Bronchial epithelial cell (primary cell): ENCODE measurements around the gene SLX4IP. TPM values are rescaled to one million over a fixed set of nuclear protein-coding genes. Genes with fewer than 3 reads are reported as not detected.
"Not testable (repeated sequence)": the region's sequence is repeated elsewhere in the genome, so short reads cannot be mapped to it uniquely, and the experiment has no call there.

Source experiments
- DNase-seq: peaks from one replicate; pipeline ENCODE4 v3.0.0-alpha.2; 2010; ENCODE audit warnings: low read depth
- FAIRE-seq: peaks from 2 replicates; lab custom pipeline; 2011; peaks lifted over from hg19 to GRCh38; lab: Jason Lieb, UNC
- H3K27me3 ChIP-seq: 2 replicates; pipeline ENCODE4 v1.5.1; 2011; ENCODE audit warnings: low read length; ENCODE audit not compliant: control insufficient read depth, insufficient read depth
- H3K36me3 ChIP-seq: 2 replicates; pipeline ENCODE4 v1.5.1; 2011; ENCODE audit warnings: low read length; ENCODE audit not compliant: control insufficient read depth, insufficient read depth
- H3K4me3 ChIP-seq: 2 replicates; pipeline ENCODE4 v1.5.1; 2011; ENCODE audit warnings: mild to moderate bottlenecking, low read depth, low read length, control low read depth
- total RNA-seq: library from RNA; depleted of rRNA; stranded (reverse); fragments of >200 nt; gene quantifications from 2 replicates; pipeline ENCODE4 v1.2.1, GENCODE V29; 2014
- TF ChIP-seq, protein P1 (sequence below): IDR thresholded peaks from 2 replicates; pipeline ENCODE4 v1.5.1; 2011; ENCODE audit warnings: mild to moderate bottlenecking, moderate library complexity, low read length, control low read depth, inconsistent platforms; ENCODE audit not compliant: insufficient read depth, severe bottlenecking

SLX4IP gene
- total RNA-seq, 1 donor from 2014 or later, result 3.9 TPM

DNA sequence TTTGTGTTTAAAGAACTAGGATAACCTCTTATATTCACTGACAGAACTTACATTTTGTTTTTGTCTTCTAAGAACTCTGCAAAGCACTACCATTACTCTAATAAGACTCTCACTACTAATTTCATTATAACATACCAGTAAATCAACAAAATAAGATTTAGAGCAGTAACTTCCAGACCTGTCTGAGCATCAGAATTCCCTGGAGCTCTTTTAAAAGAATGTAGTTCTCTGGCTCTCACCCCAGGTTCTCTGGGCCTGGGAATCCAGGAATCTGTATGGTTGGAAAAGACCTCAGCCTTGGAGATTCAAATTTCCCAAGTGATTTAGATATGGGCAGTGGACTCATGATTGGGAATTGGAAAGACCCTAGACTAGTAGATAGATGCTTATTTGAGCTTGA lies 149.3 kb downstream of the SLX4IP start:
- DNase-seq (no peak), FAIRE-seq (no peak)
- TF ChIP-seq, protein P1, sequence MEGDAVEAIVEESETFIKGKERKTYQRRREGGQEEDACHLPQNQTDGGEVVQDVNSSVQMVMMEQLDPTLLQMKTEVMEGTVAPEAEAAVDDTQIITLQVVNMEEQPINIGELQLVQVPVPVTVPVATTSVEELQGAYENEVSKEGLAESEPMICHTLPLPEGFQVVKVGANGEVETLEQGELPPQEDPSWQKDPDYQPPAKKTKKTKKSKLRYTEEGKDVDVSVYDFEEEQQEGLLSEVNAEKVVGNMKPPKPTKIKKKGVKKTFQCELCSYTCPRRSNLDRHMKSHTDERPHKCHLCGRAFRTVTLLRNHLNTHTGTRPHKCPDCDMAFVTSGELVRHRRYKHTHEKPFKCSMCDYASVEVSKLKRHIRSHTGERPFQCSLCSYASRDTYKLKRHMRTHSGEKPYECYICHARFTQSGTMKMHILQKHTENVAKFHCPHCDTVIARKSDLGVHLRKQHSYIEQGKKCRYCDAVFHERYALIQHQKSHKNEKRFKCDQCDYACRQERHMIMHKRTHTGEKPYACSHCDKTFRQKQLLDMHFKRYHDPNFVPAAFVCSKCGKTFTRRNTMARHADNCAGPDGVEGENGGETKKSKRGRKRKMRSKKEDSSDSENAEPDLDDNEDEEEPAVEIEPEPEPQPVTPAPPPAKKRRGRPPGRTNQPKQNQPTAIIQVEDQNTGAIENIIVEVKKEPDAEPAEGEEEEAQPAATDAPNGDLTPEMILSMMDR, result no peak
- Histone ChIP-seq H3K36me3 (no peaks in the 10 kb centered on the region), H3K4me3 (no peak overlapping the region), H3K27me3 (no peaks in the 10 kb centered on the region)

DNA sequence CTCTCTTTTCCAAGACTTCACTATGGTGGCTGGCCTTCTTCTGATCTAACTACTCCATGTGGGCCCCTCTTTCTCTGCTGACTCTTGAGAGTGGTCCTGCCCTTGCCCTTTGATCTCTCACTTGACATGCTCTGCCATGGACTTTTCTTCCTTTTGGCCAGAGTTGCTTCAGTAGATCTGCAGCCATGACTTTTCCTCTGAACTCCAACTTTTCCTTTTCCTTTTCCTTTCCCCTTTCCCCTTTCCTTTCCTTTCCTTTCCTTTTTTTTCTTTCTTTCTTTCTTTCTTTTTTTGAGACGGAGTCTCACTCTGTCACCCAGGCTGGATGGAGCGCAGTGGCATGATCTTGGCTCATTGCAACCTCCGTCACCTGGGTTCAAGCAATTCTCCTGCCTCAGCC lies 150.2 kb downstream of the SLX4IP start:
- DNase-seq (no peak), FAIRE-seq (no peak)
- H3K36me3 ChIP-seq, result no peaks in the 10 kb centered on the region
- H3K27me3 ChIP-seq, result no peaks in the 10 kb centered on the region
- TF ChIP-seq, protein P1, result no peak
- H3K4me3 ChIP-seq, result no peak overlapping the region

DNA sequence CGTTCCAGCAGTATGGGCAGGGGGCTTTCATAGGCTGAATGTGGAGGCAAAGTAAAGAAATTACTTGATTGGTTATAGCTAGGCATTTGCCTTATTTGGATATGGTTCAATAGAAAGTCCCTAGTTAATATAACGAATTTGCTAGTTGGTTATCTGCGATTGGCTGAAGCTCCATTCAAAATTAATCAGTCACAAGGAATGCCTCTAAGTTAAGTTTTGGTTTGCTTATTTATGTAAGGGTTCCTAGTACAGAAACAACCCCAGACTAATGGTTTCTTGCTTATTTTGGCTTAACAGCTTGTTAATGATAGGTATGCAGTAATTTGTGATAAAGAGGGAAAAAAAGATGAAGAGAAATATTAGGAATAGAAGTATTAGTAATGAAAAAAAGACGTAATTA lies 151.2 kb downstream of the SLX4IP start:
- Histone ChIP-seq H3K4me3 (no peak overlapping the region), H3K27me3 (no peaks in the 10 kb centered on the region), H3K36me3 (no peaks in the 10 kb centered on the region)
- DNase-seq (no peak), FAIRE-seq (no peak)
- TF ChIP-seq, protein P1, result no peak

DNA sequence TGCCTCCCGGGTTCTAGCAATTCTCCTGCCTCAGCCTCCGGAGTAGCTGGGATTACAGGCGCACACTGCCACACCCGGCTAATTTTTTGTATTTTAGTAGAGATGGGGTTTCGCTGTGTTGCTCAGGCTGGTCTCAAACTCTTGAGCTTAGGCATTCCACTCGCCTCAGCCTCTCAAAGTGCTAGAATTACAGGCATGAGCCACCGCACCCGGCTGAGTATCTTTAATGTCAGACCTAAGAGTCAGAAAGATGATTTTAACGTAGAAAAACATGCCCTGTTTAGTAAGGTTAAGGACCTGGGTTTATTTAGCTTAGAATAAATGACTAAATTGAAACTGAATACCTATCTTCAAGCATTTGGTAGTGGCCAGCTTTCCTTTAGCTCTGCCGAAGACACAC lies 155.3 kb downstream of the SLX4IP start:
- peak; percentile 36 for DNase-seq
- H3K36me3 ChIP-seq, H3K27me3 ChIP-seq, FAIRE-seq, H3K4me3 ChIP-seq: not testable (repeated sequence)

DNA sequence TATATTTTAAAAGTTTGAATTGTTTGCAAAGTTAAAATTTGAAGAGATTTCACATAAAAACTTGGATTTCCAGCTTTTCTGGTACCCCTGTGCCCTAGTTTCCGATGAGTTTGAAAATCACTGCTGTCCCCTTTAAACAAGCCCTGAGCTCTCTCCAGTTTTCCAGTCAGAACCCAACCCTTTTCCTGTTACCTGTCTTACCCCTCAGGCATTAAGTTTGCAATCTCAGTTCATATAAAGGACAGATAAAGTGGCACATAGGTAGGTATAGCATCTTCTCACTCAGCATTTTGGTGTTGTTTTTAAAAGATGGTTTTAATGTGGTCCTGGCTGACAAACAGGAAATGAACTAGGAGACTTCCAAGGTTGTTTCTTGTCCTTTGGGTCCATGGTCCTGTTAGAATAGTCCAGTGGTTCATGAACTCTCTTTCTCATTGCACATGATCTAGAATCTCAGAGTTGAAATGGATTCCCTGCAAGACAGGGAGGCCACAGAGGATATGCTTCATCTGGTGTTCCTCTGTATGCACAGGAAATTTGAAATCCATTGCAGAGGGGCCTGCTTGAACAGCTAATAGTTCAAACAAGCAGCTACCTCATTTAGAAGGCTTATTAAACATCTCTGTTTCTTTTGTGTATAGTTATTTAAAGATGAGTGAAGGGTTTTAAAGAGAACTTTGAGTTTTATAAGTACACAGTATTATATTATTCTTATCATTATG lies 156.0 kb downstream of the SLX4IP start:
- DNase-seq (peak; percentile 78), FAIRE-seq (no peak)
- H3K27me3 ChIP-seq, result no peaks in the 10 kb centered on the region
- no peaks in the 10 kb centered on the region for H3K36me3 ChIP-seq
- TF ChIP-seq, protein P1, result no peak
- no peak overlapping the region for H3K4me3 ChIP-seq

DNA sequence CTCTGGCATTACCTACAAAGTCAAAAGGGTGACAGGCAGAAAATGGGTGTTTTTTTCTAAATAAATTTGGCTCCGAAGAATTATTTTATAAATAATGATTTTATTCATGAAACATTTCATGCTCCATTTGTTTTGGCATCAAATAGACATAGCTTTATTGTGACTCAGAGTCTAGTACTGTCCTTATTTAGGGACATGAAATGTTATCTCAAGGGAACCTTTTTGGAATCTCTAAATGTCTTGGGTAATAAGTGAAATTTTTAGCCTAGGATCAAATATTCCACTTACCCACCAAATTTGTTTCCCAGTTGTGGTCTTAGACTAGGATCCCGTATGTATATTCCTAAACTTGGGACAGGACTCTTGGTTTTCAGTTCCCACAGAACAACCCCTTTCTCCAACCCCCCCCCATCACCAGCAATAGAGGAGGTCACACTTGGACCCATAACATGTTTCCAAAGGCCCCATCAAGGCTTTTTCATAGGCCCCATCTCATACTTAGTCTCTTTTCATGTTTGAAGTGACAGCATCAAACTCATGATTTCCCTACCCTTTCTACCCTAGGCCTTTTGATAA lies 156.9 kb downstream of the SLX4IP start:
- no peak overlapping the region for H3K4me3 ChIP-seq

More for the DNA sequence above, 156.9 kb downstream of the SLX4IP start:
- FAIRE-seq, result no peak
- H3K36me3 ChIP-seq, result no peaks in the 10 kb centered on the region
- H3K27me3 ChIP-seq, result no peaks in the 10 kb centered on the region
- DNase-seq, result no peak
- TF ChIP-seq, protein P1, result no peak
